GM23338 (cell line): ENCODE measurements around the gene GNGT1.

Source experiments
- JUNB ChIP-seq: IDR thresholded peaks from one replicate; pipeline ENCODE4 v1.6.1; 2016; ENCODE audit warnings: antibody characterized with exemption; ENCODE audit not compliant: unreplicated experiment
- POLR2AphosphoS5 ChIP-seq: IDR thresholded peaks from 2 replicates; pipeline ENCODE4 v1.6.1; 2016; ENCODE audit warnings: antibody characterized with exemption, low read depth
- TF ChIP-seq, protein P1 (sequence below), 2 experiments: fragments of 200-600 bp in 1 of 2; sonication (generic) in 1 of 2; conservative IDR thresholded peaks; 2 replicates each; pipeline versions ENCODE4 v1.5.1 to v1.6.1; 2016 to 2017; ENCODE audit warnings: antibody characterized with exemption in 2 of 2, low read depth in 2 of 2, mild to moderate bottlenecking in 2 of 2, moderate library complexity in 1 of 2

GRCh38 chr7:93890464-93891068 is 15.8 kb upstream of the GNGT1 start, which contains the start of gene TFPI2:
- TF ChIP-seq POLR2AphosphoS5 (no peak), JUNB (no peak)
- TF ChIP-seq, protein P1, sequence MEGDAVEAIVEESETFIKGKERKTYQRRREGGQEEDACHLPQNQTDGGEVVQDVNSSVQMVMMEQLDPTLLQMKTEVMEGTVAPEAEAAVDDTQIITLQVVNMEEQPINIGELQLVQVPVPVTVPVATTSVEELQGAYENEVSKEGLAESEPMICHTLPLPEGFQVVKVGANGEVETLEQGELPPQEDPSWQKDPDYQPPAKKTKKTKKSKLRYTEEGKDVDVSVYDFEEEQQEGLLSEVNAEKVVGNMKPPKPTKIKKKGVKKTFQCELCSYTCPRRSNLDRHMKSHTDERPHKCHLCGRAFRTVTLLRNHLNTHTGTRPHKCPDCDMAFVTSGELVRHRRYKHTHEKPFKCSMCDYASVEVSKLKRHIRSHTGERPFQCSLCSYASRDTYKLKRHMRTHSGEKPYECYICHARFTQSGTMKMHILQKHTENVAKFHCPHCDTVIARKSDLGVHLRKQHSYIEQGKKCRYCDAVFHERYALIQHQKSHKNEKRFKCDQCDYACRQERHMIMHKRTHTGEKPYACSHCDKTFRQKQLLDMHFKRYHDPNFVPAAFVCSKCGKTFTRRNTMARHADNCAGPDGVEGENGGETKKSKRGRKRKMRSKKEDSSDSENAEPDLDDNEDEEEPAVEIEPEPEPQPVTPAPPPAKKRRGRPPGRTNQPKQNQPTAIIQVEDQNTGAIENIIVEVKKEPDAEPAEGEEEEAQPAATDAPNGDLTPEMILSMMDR (conservative IDR thresholded peaks at IDR 0.05; ENCODE audit: low read depth in 2 of 2), result peak in 1 of 2 experiments; percentile 17; a peak in 2 of 4 replicates
